NT2/D1 (cell line): ENCODE data around the gene PFN4.
"Not testable (repeated sequence)": the region's sequence is repeated elsewhere in the genome, so short reads cannot be mapped to it uniquely, and the experiment has no call there.

Source experiments
- DNase-seq: peaks from one replicate; pipeline ENCODE4 v3.0.0-alpha.2; 2011; ENCODE audit warnings: low read depth, low spot score
- H3K27me3 ChIP-seq: 2 replicates; pipeline ENCODE4 v1.6.0; 2011; ENCODE audit warnings: mild to moderate bottlenecking; ENCODE audit not compliant: insufficient read length, insufficient read depth
- H3K36me3 ChIP-seq: 2 replicates; pipeline ENCODE4 v1.6.1; 2011; ENCODE audit warnings: mild to moderate bottlenecking, low read length, mixed read lengths; ENCODE audit not compliant: insufficient read depth, insufficient read length
- H3K4me1 ChIP-seq: 2 replicates; pipeline ENCODE4 v1.5.1; 2011; ENCODE audit not compliant: insufficient read depth, insufficient read length
- H3K4me3 ChIP-seq: 2 replicates; pipeline ENCODE4 v1.5.1; 2011; ENCODE audit warnings: low read depth; ENCODE audit not compliant: insufficient read length
- H3K9ac ChIP-seq: 2 replicates; pipeline ENCODE4 v1.6.0; 2011; ENCODE audit warnings: low read depth; ENCODE audit not compliant: insufficient read length
- H3K9me3 ChIP-seq: 2 replicates; pipeline ENCODE4 v1.5.1; 2011; ENCODE audit warnings: mild to moderate bottlenecking, low read length; ENCODE audit not compliant: insufficient read depth
- SUZ12 ChIP-seq: IDR thresholded peaks from 2 replicates; pipeline ENCODE4 v1.6.1; 2011; ENCODE audit not compliant: insufficient read length, insufficient read depth; ENCODE audit errors: extremely low read depth
- YY1 ChIP-seq: IDR thresholded peaks from 2 replicates; pipeline ENCODE4 v1.6.1; 2011; ENCODE audit not compliant: insufficient read length, insufficient read depth
- ZNF274 ChIP-seq: IDR thresholded peaks from 2 replicates; pipeline ENCODE4 v1.6.1; 2011; ENCODE audit warnings: mild to moderate bottlenecking, low read depth, low read length

Gene PFN4

DNA sequence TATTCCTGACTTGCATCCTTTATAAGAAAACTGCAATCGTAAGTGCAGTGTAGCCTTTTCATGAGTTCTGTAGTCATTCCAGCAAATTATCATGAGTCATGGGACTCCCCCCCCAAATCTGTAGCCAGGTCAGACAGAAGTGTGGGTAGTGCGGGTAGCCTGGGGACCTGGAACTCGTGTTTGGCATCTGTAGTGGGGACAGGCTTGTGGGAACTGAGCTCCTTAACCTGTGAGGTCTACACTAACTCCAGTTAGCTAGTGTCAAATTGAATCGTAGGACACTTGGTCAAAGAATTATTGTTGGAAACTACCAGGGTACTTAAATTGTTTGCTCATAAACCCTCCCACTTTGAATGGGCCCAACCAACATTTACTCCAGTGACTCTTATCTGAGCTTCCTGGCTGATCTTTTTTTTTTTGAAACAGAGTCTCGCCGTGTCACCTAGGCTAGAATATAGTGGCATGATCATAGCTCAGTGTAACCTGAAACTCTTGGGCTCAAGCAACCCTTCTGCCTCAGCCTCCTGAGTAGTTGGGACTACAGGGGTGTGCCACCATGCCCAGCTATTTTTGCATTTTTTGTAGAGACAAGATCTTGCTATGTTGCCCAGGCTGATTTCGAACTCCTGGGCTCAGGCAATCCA is 12.4 kb downstream of the PFN4 start:
- Histone ChIP-seq H3K4me3 (no peak overlapping the region), H3K9ac (no peak overlapping the region), H3K4me1 (no peaks in the 10 kb centered on the region), H3K36me3 (no peaks in the 10 kb centered on the region), H3K27me3 (no peaks in the 10 kb centered on the region), H3K9me3 (peaks cover 21% of the 10 kb centered on the region)
- no peak for DNase-seq
- TF ChIP-seq YY1: no peak
- TF ChIP-seq ZNF274: no peak
- TF ChIP-seq SUZ12: no peak

- H3K4me1 ChIP-seq, H3K4me3 ChIP-seq, H3K36me3 ChIP-seq, H3K9ac ChIP-seq, DNase-seq, H3K27me3 ChIP-seq, H3K9me3 ChIP-seq: not testable (repeated sequence)
Measured at GRCh38 chr2:24109431-24109830, 13.7 kb downstream of the PFN4 start.

GRCh38 chr2:24107336-24107735 is 15.8 kb downstream of the PFN4 start:
- no peaks in the 10 kb centered on the region for H3K4me1 ChIP-seq
- no peak for TF ChIP-seq YY1
- no peak for TF ChIP-seq ZNF274
- TF ChIP-seq SUZ12: no peak
- DNase-seq: no peak

DNA sequence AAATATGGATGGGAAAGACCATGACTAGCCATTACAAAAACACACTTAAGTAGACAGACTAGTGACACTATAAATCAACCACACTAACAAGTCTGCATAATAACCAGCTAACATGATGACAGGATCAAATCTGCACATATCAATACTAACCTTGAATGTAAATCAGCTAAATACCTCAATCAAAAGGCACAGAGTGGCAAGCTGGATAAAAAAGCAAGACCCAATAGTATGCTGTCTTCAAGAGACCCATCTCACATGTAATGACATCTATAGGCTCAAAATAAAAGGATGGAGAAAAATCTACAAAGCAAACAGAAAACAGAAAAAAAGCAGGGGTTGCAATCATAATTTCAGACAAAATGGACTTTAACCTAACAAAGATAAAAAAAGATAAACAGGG is 16.3 kb downstream of the PFN4 start:
- Histone ChIP-seq H3K9me3 (no peaks in the 10 kb centered on the region), H3K27me3 (no peaks in the 10 kb centered on the region), H3K9ac (no peak overlapping the region), H3K4me1 (no peaks in the 10 kb centered on the region), H3K36me3 (no peaks in the 10 kb centered on the region), H3K4me3 (no peak overlapping the region)
- TF ChIP-seq YY1 (no peak), ZNF274 (no peak), SUZ12 (no peak)
- no peak for DNase-seq

More at GRCh38 chr2:24107336-24107735, 15.8 kb downstream of the PFN4 start:
- Histone ChIP-seq H3K9ac (no peak overlapping the region), H3K4me3 (no peak overlapping the region), H3K36me3 (no peaks in the 10 kb centered on the region), H3K9me3 (no peaks in the 10 kb centered on the region), H3K27me3 (no peaks in the 10 kb centered on the region)

DNA sequence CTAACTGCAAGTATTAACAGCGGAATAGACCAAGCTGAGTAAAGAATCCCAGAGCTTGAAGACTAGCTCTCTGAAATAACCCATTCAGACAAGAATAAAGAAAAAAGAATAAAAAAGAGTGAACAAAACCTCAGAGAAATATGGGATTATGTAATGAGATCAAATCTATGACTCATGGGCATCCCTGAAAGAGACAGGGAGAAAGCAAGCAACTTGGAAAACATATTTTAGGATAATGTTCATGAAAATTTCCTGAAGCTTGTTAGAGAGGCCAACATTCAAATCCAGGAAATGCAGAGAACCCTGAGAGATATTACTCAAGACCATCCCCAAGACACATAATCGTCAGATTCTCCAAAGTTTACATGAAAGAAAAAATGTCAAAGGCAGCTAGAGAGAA is 17.3 kb downstream of the PFN4 start:
- H3K36me3 ChIP-seq: no peaks in the 10 kb centered on the region
- H3K27me3 ChIP-seq: no peaks in the 10 kb centered on the region
- no peak for DNase-seq
- TF ChIP-seq YY1: no peak
- no peak for TF ChIP-seq ZNF274
- TF ChIP-seq SUZ12: no peak
- no peaks in the 10 kb centered on the region for H3K4me1 ChIP-seq
- H3K9me3 ChIP-seq: no peaks in the 10 kb centered on the region
- no peak overlapping the region for H3K4me3 ChIP-seq
- no peak overlapping the region for H3K9ac ChIP-seq

DNA sequence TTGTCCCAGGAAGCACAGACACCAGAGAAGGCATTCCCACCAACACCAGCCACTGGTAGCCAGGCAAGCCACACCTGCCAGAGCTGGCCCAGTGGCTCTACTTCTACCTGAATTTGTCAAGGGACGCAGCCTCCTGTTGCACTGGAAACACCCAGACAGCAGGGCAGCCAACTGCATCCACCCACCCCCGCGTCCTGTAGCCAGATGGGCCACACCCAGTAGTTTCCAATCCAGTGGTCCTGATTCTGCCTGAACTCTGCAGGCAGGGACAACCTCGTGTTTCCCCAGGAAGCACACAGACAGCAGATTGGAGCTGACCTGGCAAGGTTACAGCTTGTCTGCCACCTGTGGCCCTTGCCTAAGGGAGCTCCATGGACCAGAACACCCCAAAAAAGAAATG is 18.2 kb downstream of the PFN4 start:
- Histone ChIP-seq H3K9ac (no peak overlapping the region), H3K9me3 (no peaks in the 10 kb centered on the region), H3K36me3 (no peaks in the 10 kb centered on the region), H3K27me3 (no peaks in the 10 kb centered on the region), H3K4me1 (no peaks in the 10 kb centered on the region), H3K4me3 (no peak overlapping the region)
- no peak for DNase-seq
- no peak for TF ChIP-seq SUZ12
- no peak for TF ChIP-seq YY1
- no peak for TF ChIP-seq ZNF274

DNA sequence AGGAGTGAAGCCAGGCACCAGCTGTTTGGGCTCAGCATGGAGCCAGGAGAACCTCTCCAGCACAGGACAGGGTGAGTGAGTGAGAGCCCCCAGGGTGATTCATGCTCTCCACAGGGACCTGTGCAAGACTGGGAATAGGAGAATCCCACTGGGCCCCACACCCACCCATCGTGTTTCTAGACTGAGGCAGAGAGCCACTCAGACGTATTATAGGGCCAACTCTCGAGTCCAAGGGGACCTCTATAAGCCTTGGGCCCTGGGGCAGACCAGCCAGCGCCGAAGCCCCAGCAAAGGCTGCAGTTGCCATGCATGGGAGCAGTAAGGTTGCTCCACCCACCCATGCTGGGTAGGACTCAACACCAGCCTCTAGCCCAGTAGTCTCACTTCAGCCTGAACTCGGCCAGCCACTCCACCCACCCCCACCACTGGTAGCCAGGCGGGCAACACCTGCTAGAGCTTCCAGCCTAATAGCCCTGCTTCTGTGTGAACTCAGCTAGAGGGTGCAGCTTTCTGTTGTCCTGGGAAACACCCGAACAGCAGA is 19.0 kb downstream of the PFN4 start:
- no peak for DNase-seq
- Histone ChIP-seq H3K4me3 (no peak overlapping the region), H3K4me1 (no peaks in the 10 kb centered on the region), H3K36me3 (no peaks in the 10 kb centered on the region), H3K9me3 (no peaks in the 10 kb centered on the region), H3K27me3 (no peaks in the 10 kb centered on the region), H3K9ac (no peak overlapping the region)
- TF ChIP-seq ZNF274 (no peak), YY1 (no peak), SUZ12 (no peak)
